Activated naive CD8-positive, alpha-beta T cell (primary cell): Measurements from ENCODE around the gene JAM3.
"Not testable (repeated sequence)": the region's sequence is repeated elsewhere in the genome, so short reads cannot be mapped to it uniquely, and the experiment has no call there.

ENCODE experiments used
- H3K27ac Mint-ChIP-seq: one replicate; pipeline ENCODE4 v1.8.0; 2021; ENCODE audit warnings: mixed read lengths
- H3K27me3 Mint-ChIP-seq: one replicate; pipeline ENCODE4 v1.8.0; 2021; ENCODE audit warnings: mixed read lengths
- H3K36me3 Mint-ChIP-seq: one replicate; pipeline ENCODE4 v1.8.0; 2021; ENCODE audit warnings: mixed read lengths
- H3K4me1 Mint-ChIP-seq: one replicate; pipeline ENCODE4 v1.8.0; 2021; ENCODE audit warnings: low read depth, mixed read lengths
- H3K4me3 Mint-ChIP-seq: one replicate; pipeline ENCODE4 v1.8.0; 2021; ENCODE audit warnings: mild to moderate bottlenecking, mixed read lengths
- H3K9me3 Mint-ChIP-seq: one replicate; pipeline ENCODE4 v1.8.0; 2021; ENCODE audit warnings: low read depth, mixed read lengths

JAM3 gene

DNA sequence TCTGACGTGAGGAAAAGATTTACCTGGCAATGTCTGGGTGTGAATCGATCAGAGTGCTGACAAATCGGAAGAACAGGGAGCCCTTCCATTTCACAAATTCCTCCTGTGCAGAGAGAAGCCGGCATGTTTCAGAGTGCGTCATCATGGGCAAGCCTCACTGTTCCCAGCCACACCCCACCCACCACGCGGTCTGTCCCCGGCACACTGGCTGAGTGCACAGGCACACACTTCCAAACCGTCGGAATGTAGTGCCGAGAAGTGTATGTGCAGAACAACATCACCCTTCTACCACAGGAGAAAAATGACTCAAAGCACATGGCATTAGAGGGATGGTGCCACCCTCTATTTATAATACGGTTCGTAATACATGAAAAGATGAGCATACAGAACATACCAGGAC, 107.4 kb downstream of the JAM3 start:
- Mint-ChIP-seq H3K27me3 (no peaks in the 10 kb centered on the region), H3K4me3 (no peak overlapping the region), H3K27ac (no peak overlapping the region), H3K36me3 (peaks cover 7% of the 10 kb centered on the region), H3K4me1 (no peaks in the 10 kb centered on the region), H3K9me3 (no peaks in the 10 kb centered on the region)

- no peak overlapping the region for H3K27ac Mint-ChIP-seq
- H3K9me3 Mint-ChIP-seq: no peaks in the 10 kb centered on the region
- peaks cover 8% of the 10 kb centered on the region for H3K36me3 Mint-ChIP-seq
- no peaks in the 10 kb centered on the region for H3K4me1 Mint-ChIP-seq
- H3K27me3 Mint-ChIP-seq: no peaks in the 10 kb centered on the region
- H3K4me3 Mint-ChIP-seq: no peak overlapping the region
These were observed 109.3 kb downstream of the JAM3 start for GRCh38 chr11:134178032-134178674.

DNA sequence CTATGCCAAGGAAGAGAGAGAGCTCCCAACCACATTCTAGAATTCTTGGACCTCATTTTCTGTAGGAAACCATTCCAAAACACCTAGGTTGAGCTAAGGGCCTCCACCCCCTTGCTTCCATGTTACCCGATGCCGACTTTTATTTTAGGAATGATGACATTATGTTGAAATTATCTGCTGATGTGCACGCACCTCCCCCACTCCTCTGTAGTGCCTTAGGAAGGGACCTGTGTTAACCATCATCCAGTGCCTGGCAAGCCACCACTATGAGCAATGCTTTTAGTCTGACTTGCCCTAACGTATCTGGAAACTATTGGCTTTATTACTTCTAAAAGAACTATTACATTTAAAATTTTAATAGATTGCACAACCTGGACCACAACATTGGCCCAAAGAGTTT, 112.8 kb downstream of the JAM3 start:
- peaks cover 6% of the 10 kb centered on the region for H3K36me3 Mint-ChIP-seq
- no peaks in the 10 kb centered on the region for H3K9me3 Mint-ChIP-seq
- H3K27ac Mint-ChIP-seq: no peak overlapping the region
- H3K4me3 Mint-ChIP-seq: no peak overlapping the region
- H3K27me3 Mint-ChIP-seq: no peaks in the 10 kb centered on the region
- no peaks in the 10 kb centered on the region for H3K4me1 Mint-ChIP-seq

DNA sequence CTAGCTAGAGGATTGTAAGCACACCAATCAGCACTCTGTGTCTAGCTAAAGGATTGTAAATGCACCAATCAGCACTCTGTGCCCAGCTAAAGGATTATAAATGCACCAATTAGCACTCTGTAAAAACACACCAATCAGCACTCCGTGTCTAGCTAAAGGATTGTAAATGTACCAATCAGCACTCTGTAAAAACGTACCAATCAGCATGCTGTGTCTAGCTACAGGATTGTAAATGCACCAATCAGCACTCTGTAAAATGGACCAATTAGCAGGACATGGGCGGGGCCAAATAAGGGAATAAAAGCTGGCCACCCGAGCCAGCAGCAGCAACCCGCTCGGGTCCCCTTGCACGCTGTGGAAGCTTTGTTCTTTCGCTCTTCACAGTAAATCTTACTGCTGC, 119.2 kb downstream of the JAM3 start:
- H3K27me3 Mint-ChIP-seq, H3K9me3 Mint-ChIP-seq, H3K27ac Mint-ChIP-seq, H3K4me3 Mint-ChIP-seq, H3K4me1 Mint-ChIP-seq: not testable (repeated sequence)
- H3K36me3 Mint-ChIP-seq: peaks cover 18% of the 10 kb centered on the region

- Mint-ChIP-seq H3K4me3 (no peak overlapping the region), H3K36me3 (peaks cover 7% of the 10 kb centered on the region), H3K4me1 (peaks cover 2% of the 10 kb centered on the region), H3K27ac (no peak overlapping the region), H3K27me3 (no peaks in the 10 kb centered on the region), H3K9me3 (no peaks in the 10 kb centered on the region)
These were observed 127.9 kb downstream of the JAM3 start for GRCh38 chr11:134196756-134197155.

GRCh38 chr11:134199531-134199930, 130.7 kb downstream of the JAM3 start:
- no peak overlapping the region for H3K27ac Mint-ChIP-seq
- peaks cover 14% of the 10 kb centered on the region for H3K36me3 Mint-ChIP-seq
- H3K27me3 Mint-ChIP-seq: no peaks in the 10 kb centered on the region
- H3K4me3 Mint-ChIP-seq: no peak overlapping the region
- peaks cover 2% of the 10 kb centered on the region for H3K4me1 Mint-ChIP-seq
- no peaks in the 10 kb centered on the region for H3K9me3 Mint-ChIP-seq

DNA sequence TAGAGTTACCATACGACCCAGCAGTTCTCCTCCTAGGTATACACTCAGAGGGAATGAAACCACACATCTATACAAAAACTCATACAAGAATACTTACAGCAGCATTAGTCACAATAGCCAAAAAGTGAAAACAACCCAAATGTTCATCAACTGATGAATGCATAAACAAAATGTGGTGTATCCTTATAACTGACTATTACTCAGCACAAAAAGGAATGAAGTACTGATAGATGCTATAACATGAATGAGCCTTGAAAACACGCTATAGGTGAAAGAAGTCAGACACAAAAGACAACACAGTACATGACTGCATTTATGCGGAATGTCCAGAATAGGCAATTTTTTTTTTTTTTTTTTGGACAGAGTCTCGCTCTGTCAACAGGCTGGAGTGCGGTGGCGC, 131.8 kb downstream of the JAM3 start:
- Mint-ChIP-seq H3K4me1 (peaks cover 2% of the 10 kb centered on the region), H3K4me3 (no peak overlapping the region), H3K27ac (no peak overlapping the region), H3K9me3 (no peaks in the 10 kb centered on the region), H3K27me3 (no peaks in the 10 kb centered on the region), H3K36me3 (peaks cover 13% of the 10 kb centered on the region)
